Activated T-cell treated with anti-CD3 and anti-CD28 coated beads for 48 hours (primary cell): ENCODE results near the gene LIPF.
"Not testable (repeated sequence)": the region's sequence is repeated elsewhere in the genome, so short reads cannot be mapped to it uniquely, and the experiment has no call there.

ENCODE experiments used
- DNase-seq: peaks from one replicate; pipeline ENCODE4 v3.0.0-alpha.2; 2020; ENCODE audit warnings: low read depth

LIPF gene

DNA sequence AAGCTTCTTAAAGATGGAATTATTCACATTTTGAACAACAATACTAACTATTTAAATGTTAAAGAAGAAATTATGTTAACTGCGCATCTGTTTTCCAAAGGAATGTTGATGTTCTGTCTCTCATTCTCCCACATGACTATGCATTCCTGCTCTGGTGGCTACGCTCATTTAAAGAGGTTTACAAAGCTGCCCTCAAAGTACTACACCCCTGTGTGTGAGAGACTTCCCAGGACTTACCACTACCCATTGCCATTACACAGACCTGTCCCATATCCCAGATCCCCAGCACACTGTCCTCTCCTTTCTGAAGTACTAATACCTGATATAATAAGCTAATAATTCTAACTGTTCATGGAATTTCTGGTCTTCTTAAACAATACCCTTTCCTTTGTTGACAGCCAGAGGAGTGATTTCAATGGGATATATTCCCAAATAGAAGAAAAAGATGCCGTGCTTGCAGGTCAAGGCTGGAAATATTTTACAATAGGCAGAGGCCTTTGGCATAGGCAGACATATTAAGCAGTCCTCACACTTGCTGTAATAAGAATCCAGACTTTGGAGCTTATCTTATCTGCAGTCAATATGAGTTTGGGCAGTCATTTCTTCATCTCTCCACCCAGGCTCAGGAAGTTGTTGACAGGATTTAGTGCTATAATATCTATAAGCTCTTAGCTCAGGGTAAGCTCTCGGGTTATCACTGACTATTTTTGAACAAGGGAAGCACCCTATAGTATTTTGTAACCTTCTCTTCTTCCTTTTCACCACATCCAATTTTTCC is 12.2 kb downstream of the LIPF start:
- no peak for DNase-seq

DNA sequence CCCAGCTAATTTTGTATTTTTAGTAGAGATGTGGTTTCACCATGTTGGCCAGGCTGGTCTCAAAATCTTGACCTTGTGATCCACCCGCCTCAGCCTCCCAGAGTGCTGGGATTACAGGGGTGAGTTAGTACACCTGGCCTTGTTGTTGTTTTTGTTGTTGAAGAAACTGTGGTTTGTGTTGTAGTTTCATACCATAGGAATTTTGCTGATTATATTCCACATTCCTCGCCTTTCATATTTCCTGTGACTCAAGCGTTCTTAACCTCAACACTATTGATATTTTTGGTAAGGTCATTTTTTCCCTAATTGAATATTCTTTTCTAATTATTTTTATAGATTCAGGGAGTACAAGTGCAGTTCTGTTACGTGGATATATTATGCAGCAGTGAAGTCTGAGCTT is 16.7 kb downstream of the LIPF start:
- DNase-seq: no peak

DNA sequence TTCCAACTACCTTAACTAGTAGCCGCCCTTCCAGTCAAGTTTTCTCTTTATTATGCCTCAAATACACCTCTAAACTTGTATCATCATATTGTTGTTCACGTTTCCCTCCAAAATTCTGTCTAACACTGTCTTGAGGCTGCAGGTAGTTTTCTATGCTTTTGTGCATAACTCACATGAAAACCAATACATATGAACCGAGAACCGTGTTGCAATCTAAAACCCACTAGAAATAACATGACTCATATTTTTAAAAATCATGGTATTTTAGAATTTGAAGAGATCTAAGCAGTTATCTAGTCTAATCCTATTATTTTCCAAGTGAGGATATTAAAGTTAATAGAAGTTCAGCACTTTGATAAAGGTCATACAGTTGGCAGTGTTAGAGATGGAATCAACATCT is 18.2 kb downstream of the LIPF start:
- no peak for DNase-seq

DNA sequence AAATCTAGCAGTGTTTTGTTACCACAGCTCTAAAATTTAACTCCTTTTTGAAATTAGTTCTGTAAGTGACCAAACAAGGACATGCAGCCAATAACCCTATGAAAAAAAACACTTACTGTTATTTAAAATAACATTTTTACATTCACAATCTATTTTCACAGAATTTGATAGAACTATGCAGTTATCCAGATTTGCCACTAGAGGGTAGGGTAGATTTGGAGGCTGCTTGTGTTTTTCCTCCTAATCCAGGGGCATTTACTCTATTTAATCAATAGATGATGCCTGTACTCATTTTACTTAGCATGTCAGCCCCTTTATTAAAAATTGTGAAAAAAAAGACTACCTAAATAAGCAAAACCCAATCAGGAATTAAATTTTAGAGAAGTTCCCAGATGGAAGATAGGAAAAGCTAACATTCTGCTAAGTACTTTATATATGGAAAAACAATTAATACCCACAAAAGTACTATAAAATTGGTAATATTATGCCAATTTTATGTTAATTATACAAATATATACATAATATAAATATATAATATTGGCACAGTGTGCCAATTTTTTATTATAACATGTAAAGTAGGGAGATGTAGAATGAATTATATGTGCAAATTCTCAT is 23.7 kb downstream of the LIPF start:
- DNase-seq: no peak

DNA sequence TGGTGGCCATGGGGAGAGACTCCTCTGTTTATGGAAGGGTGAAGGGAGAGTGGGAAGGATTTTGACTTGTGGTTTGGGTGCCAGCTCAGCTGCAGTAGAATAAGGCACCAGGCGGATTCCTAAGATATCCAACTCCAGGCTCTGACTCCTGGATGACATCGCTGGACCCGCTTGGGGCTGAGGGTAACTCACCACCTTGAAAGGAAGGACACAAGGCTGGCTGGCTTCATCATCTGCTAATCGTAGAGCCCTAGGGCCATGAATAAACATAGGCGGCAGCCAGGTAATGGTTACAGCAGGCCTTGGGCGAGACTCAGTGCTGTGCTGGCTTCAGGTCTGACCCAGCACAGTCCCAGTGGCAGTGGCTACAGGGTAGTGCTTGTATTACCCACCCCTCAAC is 25.1 kb downstream of the LIPF start:
- no peak for DNase-seq

DNA sequence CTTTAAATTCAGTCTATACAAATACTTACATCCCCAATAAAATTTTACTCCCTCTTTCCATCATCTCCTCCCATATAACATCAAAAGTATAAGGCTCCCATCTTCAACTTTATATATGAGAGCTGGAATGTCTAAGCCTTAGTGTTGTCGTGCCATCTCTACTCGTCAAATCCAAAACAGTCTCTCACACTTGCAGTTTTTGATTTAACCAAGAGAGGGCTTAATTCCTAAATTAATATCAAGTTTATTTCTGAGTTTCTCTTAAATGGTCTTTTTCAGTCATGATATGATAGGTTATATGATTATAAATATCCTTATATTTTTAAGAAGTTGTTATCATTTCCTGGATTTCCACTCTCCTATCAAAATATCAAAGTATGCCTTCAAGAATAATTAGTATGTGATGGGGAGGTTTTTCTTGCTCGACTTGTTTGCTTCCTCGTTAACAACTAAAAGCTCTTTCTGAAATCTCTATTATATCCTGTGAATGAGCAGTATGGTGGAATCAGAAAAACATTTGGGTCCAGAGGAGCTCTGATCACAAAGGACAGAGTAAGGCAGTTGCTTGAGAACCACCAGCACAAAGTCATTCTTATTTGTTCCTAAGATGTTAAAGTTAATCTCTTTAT is 29.3 kb downstream of the LIPF start:
- no peak for DNase-seq

DNA sequence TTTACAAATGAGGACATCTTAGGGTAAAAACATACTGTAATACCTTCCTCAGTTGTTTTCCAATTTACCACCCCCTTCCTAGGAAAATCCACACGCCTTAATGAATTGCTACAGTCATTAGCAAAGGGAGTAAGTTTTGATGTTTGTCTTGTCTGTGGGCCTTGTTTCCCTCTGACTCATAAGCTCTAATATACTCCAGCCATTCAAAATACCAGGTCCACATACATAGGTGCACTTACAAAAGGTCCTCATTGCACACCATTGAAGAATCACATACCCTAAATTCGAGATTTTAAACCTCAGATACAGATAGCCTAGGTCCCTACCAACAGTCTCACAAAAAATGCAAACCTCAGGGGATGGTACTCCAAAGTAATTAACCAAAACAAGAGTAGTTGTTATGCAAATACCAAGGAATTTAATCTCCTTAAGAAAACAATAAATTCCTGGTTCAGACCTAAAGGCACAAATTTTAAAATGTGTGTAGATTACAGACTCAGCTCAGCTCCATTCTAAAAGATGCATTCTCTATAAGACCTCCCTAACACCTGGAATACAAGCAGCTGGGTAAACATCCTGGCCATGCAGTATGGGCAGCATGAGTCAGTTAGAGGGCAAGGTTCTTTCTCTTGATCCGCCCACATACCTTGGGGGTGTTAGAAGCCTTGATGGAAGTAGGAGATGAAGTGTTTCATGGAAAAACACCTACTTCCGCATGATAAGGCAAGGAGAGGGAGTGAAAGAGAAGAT is 38.8 kb downstream of the LIPF start:
- DNase-seq: no peak

DNA sequence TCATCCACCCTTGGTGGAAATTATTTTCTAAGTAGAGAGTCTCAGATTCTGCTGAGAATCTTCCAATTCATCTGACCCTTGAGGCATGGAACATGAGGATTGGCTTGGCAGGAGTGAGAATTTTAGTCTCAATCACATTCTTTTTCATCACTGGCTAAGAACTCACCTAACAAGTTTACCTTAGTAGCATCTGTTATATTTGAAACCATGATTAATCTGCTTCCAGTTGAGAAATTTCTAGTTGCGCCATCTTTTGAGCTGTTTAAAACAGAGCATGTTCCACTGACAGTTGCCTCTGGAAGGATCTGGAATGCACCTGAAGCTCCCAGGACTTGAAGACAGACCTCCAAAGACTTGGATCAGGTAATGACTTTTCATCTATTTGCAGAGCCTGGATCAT is 41.7 kb downstream of the LIPF start, which contains the start of gene LIPK:
TSS of gene LIPK (plus strand) at position 292 of the 400 bp plus-strand sequence. CDS start 18,295 bp downstream, outside the sequence.
- no peak for DNase-seq

DNA sequence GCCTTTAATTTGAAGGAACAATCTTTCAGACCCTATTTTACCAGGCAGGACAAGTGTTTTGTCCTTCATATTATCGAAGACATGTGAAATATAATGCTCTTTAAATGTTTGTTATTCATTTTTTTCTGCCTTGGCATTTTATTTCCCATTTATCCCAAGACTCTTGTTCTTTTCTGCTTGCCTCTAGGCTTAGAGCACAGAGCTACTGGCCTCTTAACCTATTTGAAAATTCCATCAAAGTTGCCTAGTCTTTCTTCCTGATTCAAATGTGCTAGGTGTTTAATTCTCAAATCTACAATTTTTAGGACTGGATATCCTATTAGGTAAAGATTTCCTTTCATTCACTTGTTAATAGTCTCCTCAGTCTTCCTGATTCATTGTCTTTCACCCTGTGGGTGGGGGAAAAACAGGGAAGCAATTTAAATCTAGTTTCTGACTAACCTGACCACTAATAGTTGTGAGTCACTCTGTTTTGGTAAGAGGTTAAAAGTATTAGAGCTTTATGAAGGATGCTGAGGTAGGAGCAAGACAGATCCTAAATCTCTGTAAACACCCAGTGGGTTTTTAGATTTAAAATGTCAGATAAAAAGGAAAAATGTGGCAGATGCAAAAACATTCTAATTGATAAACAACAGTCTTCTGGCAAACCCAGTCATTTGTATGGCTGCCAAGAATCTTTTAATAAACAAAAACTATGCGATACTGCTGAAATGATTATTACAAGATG is 43.4 kb downstream of the LIPF start:
- no peak for DNase-seq

DNA sequence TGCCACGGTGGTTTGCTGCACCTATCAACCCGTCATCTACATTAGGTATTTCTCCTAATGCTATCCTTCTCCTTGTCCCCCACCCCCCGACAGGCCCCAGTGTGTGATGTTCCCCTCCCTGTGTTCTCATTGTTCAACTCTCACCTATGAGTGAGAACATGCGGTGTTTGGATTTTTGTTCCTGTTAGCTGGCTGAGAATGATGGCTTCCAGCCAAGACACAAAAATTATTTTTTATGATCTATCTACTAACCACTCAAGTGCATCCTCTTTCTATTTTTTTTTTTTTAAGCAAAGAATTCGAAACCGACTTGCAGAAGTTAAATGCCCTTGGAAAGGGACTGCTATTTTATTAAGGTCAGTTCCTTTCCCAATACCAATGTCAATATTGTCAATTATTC is 45.1 kb downstream of the LIPF start:
- DNase-seq: not testable (repeated sequence)

DNA sequence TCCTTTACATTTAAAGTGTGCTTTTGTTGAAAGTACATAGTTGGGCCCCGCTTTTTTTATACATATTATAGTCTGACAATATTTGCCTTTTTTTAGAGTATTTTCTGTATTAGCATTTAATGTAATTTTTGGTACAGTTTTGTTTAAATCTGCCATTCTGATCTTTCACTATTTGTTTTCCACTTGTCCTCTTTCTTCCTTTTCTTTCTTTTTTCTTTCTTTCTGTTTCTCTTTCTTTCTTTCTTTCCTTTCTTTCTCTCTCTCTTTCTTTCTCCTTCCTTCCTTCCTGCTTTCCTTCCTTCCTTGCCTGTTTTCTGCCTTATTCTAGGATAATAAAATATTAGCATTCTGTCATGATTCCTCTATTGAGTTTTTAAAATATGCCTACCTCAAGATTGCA is 51.3 kb downstream of the LIPF start:
- no peak for DNase-seq

DNA sequence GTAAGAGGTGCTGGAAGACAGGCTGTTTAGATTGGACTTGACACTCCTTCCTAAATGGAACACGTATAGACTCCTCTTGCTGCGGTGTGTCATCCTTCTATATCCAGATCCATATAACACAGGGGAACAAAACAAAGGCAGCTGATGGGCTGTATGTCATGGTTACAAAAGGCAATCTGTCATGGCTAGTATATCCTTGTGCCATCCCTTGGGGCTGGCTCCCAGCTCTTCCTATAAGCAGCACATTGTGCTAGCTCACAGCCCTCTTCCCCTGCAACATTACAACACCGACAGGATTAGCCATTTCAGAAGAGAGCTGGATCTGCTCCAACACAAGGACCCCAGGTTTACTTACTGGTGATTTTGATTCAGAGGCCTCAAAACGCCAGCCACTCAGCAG is 57.1 kb downstream of the LIPF start:
- no peak for DNase-seq

DNA sequence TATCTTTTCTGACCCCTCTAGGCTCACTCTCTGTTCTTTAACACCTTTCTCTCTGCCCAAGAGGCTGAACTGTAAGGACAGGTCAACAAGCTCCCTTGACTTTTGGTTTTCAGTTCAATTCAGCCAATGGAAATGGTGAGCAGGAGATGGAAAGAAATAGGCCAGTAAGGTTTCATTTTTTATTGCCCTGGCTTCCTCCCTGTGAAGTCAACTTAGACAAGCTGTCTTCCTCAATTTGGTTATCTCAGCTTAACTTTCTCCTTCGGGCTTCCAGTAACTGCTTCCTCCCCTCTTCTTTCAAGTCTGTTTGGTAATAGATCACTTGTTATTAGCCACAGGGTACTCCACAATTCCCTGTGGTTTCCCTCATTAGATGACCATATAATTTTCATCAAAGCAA is 61.6 kb downstream of the LIPF start:
- DNase-seq: no peak

DNA sequence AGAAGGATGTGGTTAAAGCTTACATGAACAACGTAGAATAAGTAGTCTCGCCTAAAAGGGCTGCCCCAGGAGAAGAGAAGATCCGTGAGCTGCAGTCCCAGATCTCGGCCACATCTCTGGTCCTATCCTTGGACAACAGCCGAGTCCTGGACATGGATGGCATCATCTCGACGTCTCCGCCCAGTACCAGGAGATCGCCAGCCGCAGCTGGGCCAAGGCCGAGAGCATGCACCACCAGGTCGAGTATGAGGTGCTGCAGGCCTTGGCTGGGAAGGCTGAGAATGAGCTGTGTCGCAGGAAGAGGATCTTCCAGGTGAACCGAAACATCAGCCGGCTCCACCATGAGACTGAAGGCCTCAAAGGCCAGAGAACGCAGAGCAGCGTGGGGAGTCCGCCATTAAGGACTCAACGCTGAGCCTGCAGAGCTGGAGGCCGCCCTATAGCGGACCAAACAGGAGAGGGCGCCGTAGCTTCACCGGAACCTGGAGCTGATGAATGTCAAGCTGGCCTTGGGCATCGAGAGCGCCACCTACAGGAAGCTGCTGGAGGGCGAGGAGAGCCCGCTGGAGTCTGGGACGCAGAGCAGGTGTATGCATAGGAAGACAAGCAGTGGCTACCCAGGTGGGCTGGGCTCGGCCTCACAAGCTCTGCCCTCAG is 64.0 kb downstream of the LIPF start:
- peak; percentile 62 for DNase-seq
